HepG2 (cell line): ENCODE results near the gene APH1B. TPM values are rescaled to one million over a fixed set of nuclear protein-coding genes. Genes with fewer than 3 reads are reported as not detected.

Experiments used
- ATAC-seq: fragments of 200-7000 bp; cut with Tn5 transposase; 3 replicates; pipeline ENCODE4 v1.9.1; 2020; ENCODE audit warnings: mild to moderate bottlenecking, moderate library complexity
- BruUV-seq: library from RNA; stranded (reverse); fragments of 400-500 nt; replicated peaks from 2 replicates; lab custom pipeline; 2021; lab: Mats Ljungman, UMichigan
- CTCF ChIA-PET: fragments of 300-600 bp; formaldehyde crosslinking; extraction: SDS; loops from one replicate; lab custom pipeline; 2021; ENCODE audit warnings: low total read pairs, inconsistent platforms, low intra/inter-chr PET ratio; lab: Yijun Ruan, JAX
- POLR2A ChIA-PET: fragments of 350-600 bp; sonication (Branson Sonifier 250); formaldehyde crosslinking; loops from one replicate; lab custom pipeline; 2020; ENCODE audit warnings: antibody characterized with exemption, inconsistent platforms; lab: Yijun Ruan, JAX
- DNase-seq: peaks from one replicate; pipeline ENCODE4 v3.0.0-alpha.2; 2015; ENCODE audit warnings: low spot score
- FAIRE-seq: peaks from 3 replicates; lab custom pipeline; 2011; peaks lifted over from hg19 to GRCh38; lab: Jason Lieb, UNC
- H2AFZ ChIP-seq: one replicate; pipeline ENCODE4 v1.6.1; 2011; ENCODE audit warnings: low read length, inconsistent platforms
- H3K27ac ChIP-seq: fragments of 300-600 bp; 3 replicates; pipeline ENCODE4 v1.8.0; 2011; ENCODE audit warnings: mixed run types, mild to moderate bottlenecking, mixed read lengths, low read length, inconsistent platforms; ENCODE audit not compliant: insufficient read depth; ENCODE audit errors: extremely low read length
- H3K27me3 ChIP-seq, 2 experiments: fragments of 200-600 bp in 1 of 2; 2 replicates in 1 of 2; 3 replicates in 1 of 2; pipeline versions ENCODE4 v1.6.0 to v1.8.0; 2011; ENCODE audit warnings: low read length in 2 of 2, mild to moderate bottlenecking in 2 of 2, moderate library complexity in 2 of 2, inconsistent platforms in 1 of 2; ENCODE audit not compliant: insufficient read depth in 2 of 2, control insufficient read depth in 1 of 2
- H3K36me3 ChIP-seq, 2 experiments: fragments of 200-600 bp in 1 of 2; replicated peaks in 1 of 2; 2 replicates in 1 of 2; 3 replicates in 1 of 2; pipeline versions ENCODE4 v1.5.1 to v1.8.0; 2011; ENCODE audit warnings: low read length in 2 of 2, inconsistent platforms in 1 of 2; ENCODE audit not compliant: insufficient read depth in 2 of 2, control insufficient read depth in 1 of 2
- H3K4me1 ChIP-seq: 2 replicates; pipeline ENCODE4 v1.5.1; 2012; ENCODE audit warnings: low read length, inconsistent platforms; ENCODE audit not compliant: insufficient read depth
- H3K4me2 ChIP-seq: 2 replicates; pipeline ENCODE4 v1.6.0; 2011; ENCODE audit warnings: low read depth, low read length, inconsistent platforms
- H3K4me3 ChIP-seq, 3 experiments: fragments of 200-600 bp in 1 of 3; sonication (generic), shearing (Covaris generic) in 1 of 3; replicated peaks in 1 of 3; 2 replicates each; pipeline ENCODE4 v1.5.1; 2011 to 2016; ENCODE audit warnings: low read length in 3 of 3, inconsistent platforms in 2 of 3, low read depth in 2 of 3, mild to moderate bottlenecking in 2 of 3, control low read depth in 1 of 3, mixed read lengths in 1 of 3; ENCODE audit not compliant: insufficient read depth in 1 of 3
- H3K79me2 ChIP-seq: one replicate; pipeline ENCODE4 v1.6.1; 2011; ENCODE audit warnings: low read length, inconsistent platforms; ENCODE audit not compliant: insufficient read depth
- H3K9ac ChIP-seq: 2 replicates; pipeline ENCODE4 v1.6.0; 2011; ENCODE audit warnings: mild to moderate bottlenecking, low read depth, low read length, inconsistent platforms; ENCODE audit not compliant: insufficient read depth
- H3K9me3 ChIP-seq: 2 replicates; pipeline ENCODE4 v1.5.1; 2012; ENCODE audit warnings: mild to moderate bottlenecking, low read length
- H4K20me1 ChIP-seq: 2 replicates; pipeline ENCODE4 v1.6.0; 2011; ENCODE audit warnings: inconsistent platforms, mild to moderate bottlenecking, low read length, moderate library complexity; ENCODE audit not compliant: insufficient read depth
- ARID3A ChIP-seq: IDR thresholded peaks from 2 replicates; pipeline ENCODE4 v1.6.1; 2012; ENCODE audit warnings: low read depth, low read length, improper control_type of control experiment
- ATF2 ChIP-seq: sonication (generic); formaldehyde crosslinking; IDR thresholded peaks from 2 replicates; pipeline ENCODE4 v1.4.0; 2020; ENCODE audit warnings: missing genetic modification reagents
- HES4 ChIP-seq: sonication (generic); formaldehyde crosslinking; IDR thresholded peaks from 2 replicates; pipeline ENCODE4 v1.9.0; 2021; ENCODE audit warnings: mild to moderate bottlenecking, missing genetic modification reagents, borderline replicate concordance
- KIAA2018 ChIP-seq: sonication (generic); formaldehyde crosslinking; IDR thresholded peaks from 2 replicates; pipeline ENCODE4 v1.5.0; 2020; ENCODE audit warnings: mild to moderate bottlenecking, missing genetic modification reagents, borderline replicate concordance
- MAFG ChIP-seq: sonication (generic); formaldehyde crosslinking; IDR thresholded peaks from 2 replicates; pipeline ENCODE4 v1.5.1; 2020; ENCODE audit warnings: mild to moderate bottlenecking, missing genetic modification reagents
- ZBTB33 ChIP-seq: sonication (generic); formaldehyde crosslinking; IDR thresholded peaks from 2 replicates; pipeline ENCODE4 v1.4.0; 2020; ENCODE audit warnings: missing genetic modification reagents
- ZIK1 ChIP-seq: sonication (generic); formaldehyde crosslinking; IDR thresholded peaks from 2 replicates; pipeline ENCODE4 v1.5.0; 2020; ENCODE audit warnings: mild to moderate bottlenecking, low read depth, missing genetic modification reagents, borderline replicate concordance
- ZNF724P ChIP-seq: sonication (generic); formaldehyde crosslinking; IDR thresholded peaks from 2 replicates; pipeline ENCODE4 v1.8.0; 2022; ENCODE audit warnings: missing genetic modification reagents, borderline replicate concordance
- WGBS: methylation state at CpG from one replicate; pipeline ENCODE4 v1.1.6; 2017; ENCODE audit warnings: low lambda C conversion rate; 5-methylcytosine and 5-hydroxymethylcytosine counted together
- in situ Hi-C: cut with HindIII; loops from 2 replicates; pipeline ENCODE4 v1.10.0; 2017; ENCODE audit warnings: low pct_unique_long_range_greater_than_20kb; ENCODE audit not compliant: extremely low pct_ligation_motif_present
- intact Hi-C: fragments of 100-400 bp; cut with micrococcal nuclease; formaldehyde crosslinking; loops from one replicate; pipeline ENCODE4 v1.10.0; 2022; ENCODE audit not compliant: unreplicated experiment
- polyA plus RNA-seq, 8 experiments: library from polyadenylated mRNA; depleted of rRNA in 3 of 8; stranded (reverse) in 7 of 8; unstranded in 1 of 8; fragments of >200 nt; fragmentation: Illumina TruSeq in 4 of 8; extraction: Trizol in 4 of 8; gene quantifications; 2 replicates each; pipeline versions ENCODE4 v1.2.1 to v1.2.3, GENCODE V29; 2011 to 2016; ENCODE audit warnings: low read depth in 4 of 8, missing spikeins in 1 of 8, mixed read lengths in 1 of 8; ENCODE audit not compliant: insufficient read depth in 1 of 8
- total RNA-seq, 5 experiments: library from RNA; depleted of rRNA; stranded (reverse); fragments of >200 nt; fragmentation: Illumina TruSeq; extraction: Trizol; gene quantifications; 2 replicates each; pipeline ENCODE4 v1.2.3, GENCODE V29; 2016; ENCODE audit warnings: low read depth in 1 of 5
- TF ChIP-seq, protein P1 (sequence below): IDR thresholded peaks from 2 replicates; pipeline ENCODE4 v1.6.1; 2016; ENCODE audit warnings: low read depth

The APH1B gene
- total and polyA plus RNA-seq, 2 of the 13 experiments (the other 11 are each of a cell fraction or from before 2014, with no cell fraction given) = 0.45 to 1.00 TPM

DNA sequence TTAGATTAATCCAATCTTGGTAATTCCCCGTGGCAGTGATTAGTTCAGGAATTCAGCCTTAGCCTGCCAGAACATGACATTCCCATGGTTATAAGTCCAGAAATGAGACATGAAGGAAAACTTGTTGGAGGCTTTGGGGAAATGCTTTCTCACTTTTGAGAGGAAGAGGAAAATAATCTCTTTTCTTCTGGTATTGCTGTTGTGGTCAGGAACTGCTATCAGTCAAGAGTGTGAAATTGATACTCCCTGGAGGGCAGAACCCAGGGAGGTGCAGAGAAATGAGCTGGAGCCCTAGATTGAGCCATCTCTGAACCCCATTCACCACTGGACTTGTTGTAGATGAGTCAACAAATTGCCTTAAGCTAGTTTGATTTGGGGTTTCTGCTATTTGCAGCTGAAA lies 38.6 kb upstream of the APH1B start:
- POLR2A ChIA-PET = interaction anchor here (0.5 kb wide), 1 partner anchor 185 kb away, joined by 3 read pairs; no protein-coding TSS in a partner anchor
- intact Hi-C loops = no loop called here
- Histone ChIP-seq H4K20me1 (no peaks in the 10 kb centered on the region), H3K27me3 (no peaks in the 10 kb centered on the region), H3K27ac (no peak overlapping the region), H3K9me3 (no peaks in the 10 kb centered on the region), H3K9ac (no peak overlapping the region), H3K36me3 (no peaks in the 10 kb centered on the region), H3K4me1 (peaks cover 13% of the 10 kb centered on the region), H3K4me2 (no peak overlapping the region), H2AFZ (no peak overlapping the region), H3K4me3 (no peak overlapping the region), H3K79me2 (no peaks in the 10 kb centered on the region)
- CTCF ChIA-PET = no interaction called here
- FAIRE-seq (no peak), ATAC-seq (no peak), DNase-seq (no peak)
- in situ Hi-C loops = no loop called here
- 90% methylated on average over 1 of the region's 1 CpG for WGBS
- no TSS peak for BruUV-seq
- no peak for TF ChIP-seq ARID3A
- TF ChIP-seq ZBTB33 (CRISPR knock-in tag) = no peak
- TF ChIP-seq MAFG = no peak
- TF ChIP-seq, protein P1, sequence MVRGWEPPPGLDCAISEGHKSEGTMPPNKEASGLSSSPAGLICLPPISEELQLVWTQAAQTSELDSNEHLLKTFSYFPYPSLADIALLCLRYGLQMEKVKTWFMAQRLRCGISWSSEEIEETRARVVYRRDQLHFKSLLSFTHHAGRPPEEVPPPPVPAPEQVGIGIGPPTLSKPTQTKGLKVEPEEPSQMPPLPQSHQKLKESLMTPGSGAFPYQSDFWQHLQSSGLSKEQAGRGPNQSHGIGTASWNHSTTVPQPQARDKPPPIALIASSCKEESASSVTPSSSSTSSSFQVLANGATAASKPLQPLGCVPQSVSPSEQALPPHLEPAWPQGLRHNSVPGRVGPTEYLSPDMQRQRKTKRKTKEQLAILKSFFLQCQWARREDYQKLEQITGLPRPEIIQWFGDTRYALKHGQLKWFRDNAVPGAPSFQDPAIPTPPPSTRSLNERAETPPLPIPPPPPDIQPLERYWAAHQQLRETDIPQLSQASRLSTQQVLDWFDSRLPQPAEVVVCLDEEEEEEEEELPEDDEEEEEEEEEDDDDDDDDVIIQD (CRISPR knock-in tag) = no peak
- TF ChIP-seq ATF2 (CRISPR knock-in tag) = no peak
- no peak for TF ChIP-seq ZNF724P
- TF ChIP-seq HES4 (CRISPR knock-in tag) = no peak
- no peak for TF ChIP-seq ZIK1 (CRISPR knock-in tag)
- no peak for TF ChIP-seq KIAA2018 (CRISPR knock-in tag)
